Prostate gland (tissue), 2 donors: ENCODE results near the gene IL11.

Source experiments
- POLR2A ChIP-seq: fragments of 450-650 bp; IDR thresholded peaks from one replicate; pipeline ENCODE4 v1.6.1; 2016; ENCODE audit warnings: antibody characterized with exemption, mild to moderate bottlenecking
- POLR2AphosphoS5 ChIP-seq: sonication (generic); formaldehyde crosslinking; IDR thresholded peaks from one replicate; pipeline ENCODE4 v1.6.1; 2017; ENCODE audit warnings: antibody characterized with exemption
- TF ChIP-seq, protein P1 (sequence below), 4 experiments: fragments of 200-600 bp in 2 of 4; fragments of 450-650 bp in 2 of 4; sonication (generic) in 2 of 4; IDR thresholded peaks; 1 replicate in 3 of 4; 2 replicates in 1 of 4; pipeline ENCODE4 v1.5.1; 2016 to 2019; ENCODE audit warnings: antibody characterized with exemption in 4 of 4, mild to moderate bottlenecking in 2 of 4, moderate library complexity in 2 of 4

DNA sequence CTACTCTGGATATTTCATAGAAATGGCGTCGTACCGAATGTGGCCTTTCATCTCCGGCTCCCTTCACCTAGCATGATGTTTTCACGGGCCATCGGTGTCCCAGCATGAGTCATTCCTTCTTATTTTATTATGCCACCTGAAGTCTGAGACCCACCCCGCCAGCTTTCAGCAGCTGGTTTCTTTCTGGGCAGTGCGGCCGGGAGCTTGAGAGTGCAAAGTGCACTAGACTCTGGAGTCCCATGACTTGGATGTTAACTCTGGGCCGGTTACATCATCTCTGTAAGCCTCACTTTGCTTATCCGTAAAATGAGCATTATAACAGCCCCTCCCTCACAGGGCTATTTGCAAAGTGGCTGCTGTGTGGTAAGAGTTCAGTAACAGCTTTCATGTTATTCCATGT lies 36.4 kb downstream of the IL11 start:
- TF ChIP-seq POLR2A (no peak), POLR2AphosphoS5 (no peak)
- TF ChIP-seq, protein P1, sequence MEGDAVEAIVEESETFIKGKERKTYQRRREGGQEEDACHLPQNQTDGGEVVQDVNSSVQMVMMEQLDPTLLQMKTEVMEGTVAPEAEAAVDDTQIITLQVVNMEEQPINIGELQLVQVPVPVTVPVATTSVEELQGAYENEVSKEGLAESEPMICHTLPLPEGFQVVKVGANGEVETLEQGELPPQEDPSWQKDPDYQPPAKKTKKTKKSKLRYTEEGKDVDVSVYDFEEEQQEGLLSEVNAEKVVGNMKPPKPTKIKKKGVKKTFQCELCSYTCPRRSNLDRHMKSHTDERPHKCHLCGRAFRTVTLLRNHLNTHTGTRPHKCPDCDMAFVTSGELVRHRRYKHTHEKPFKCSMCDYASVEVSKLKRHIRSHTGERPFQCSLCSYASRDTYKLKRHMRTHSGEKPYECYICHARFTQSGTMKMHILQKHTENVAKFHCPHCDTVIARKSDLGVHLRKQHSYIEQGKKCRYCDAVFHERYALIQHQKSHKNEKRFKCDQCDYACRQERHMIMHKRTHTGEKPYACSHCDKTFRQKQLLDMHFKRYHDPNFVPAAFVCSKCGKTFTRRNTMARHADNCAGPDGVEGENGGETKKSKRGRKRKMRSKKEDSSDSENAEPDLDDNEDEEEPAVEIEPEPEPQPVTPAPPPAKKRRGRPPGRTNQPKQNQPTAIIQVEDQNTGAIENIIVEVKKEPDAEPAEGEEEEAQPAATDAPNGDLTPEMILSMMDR (IDR thresholded peaks at IDR 0.05), result no peak
